Activated T-cell treated with anti-CD3 and anti-CD28 coated beads for 48 hours (primary cell): Measurements from ENCODE around the gene PDIA2.

Source experiments
- DNase-seq: peaks from one replicate; pipeline ENCODE4 v3.0.0-alpha.2; 2020; ENCODE audit warnings: low read depth

PDIA2 gene

DNA sequence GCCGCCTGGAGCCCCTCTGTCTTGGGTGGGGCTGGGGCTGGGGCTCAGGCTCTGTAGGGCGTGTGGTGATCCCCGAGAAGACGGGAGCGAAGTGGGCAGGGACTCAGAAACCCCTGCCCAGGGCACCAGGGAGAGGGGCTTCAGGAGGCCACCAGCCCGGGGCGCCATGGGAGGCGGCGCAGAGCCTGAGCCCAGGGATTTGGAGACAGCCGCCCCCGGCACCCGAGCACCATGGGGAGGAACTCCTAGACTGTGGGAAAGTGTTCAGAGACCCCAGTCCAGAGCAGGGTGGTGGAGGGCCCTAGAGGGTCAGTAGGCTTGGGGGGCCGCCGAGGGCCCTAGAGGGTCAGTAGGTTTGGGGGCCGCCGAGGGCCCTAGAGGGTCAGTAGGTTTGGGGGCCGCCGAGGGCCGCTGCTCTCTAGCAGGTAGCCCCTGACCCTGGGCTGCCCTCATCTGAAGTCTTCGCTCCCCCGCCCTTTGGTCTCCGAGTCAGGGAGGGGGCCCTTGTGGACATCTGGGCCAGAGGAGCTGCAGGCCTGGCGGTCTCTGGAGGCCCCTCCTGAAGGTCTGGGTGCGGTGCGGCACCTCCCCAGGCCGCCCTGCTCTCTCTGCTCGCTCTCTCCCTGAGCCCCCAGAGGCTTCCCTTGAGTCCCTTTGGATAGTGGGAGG, 1.8 kb upstream of the PDIA2 start:
- no peak for DNase-seq

DNA sequence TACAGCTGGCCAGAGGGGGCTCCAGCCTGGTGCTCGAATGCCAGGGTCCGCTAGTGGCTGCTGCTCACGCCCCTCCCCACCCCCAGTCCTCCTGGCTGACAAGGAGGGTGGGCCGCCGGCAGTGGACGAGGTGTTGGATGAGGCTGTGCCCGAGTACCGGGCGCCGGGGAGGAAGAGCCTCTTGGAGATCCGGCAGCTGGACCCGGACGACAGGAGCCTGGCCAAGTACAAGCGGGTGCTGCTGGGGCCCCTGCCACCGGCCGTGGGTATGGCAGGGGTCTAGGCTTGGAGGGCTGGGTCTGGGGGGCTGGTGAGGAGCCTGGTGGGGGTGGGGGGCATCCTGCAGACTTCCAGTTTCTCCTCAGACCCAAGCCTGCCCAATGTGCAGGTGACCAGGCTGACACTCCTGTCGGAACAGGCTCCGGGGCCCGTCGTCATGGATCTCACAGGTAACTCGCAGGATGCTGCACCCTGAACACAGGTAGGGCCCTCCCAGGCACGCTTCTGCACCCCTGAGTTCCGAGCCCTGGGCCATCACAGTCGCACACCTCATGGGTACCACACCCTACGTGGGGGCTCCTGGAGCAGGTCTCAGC, 1.2 kb upstream of the PDIA2 start:
- DNase-seq, result no peak

- DNase-seq, result no peak
Measured at GRCh38 chr16:282491-282890, 473 bp upstream of the PDIA2 start.

DNA sequence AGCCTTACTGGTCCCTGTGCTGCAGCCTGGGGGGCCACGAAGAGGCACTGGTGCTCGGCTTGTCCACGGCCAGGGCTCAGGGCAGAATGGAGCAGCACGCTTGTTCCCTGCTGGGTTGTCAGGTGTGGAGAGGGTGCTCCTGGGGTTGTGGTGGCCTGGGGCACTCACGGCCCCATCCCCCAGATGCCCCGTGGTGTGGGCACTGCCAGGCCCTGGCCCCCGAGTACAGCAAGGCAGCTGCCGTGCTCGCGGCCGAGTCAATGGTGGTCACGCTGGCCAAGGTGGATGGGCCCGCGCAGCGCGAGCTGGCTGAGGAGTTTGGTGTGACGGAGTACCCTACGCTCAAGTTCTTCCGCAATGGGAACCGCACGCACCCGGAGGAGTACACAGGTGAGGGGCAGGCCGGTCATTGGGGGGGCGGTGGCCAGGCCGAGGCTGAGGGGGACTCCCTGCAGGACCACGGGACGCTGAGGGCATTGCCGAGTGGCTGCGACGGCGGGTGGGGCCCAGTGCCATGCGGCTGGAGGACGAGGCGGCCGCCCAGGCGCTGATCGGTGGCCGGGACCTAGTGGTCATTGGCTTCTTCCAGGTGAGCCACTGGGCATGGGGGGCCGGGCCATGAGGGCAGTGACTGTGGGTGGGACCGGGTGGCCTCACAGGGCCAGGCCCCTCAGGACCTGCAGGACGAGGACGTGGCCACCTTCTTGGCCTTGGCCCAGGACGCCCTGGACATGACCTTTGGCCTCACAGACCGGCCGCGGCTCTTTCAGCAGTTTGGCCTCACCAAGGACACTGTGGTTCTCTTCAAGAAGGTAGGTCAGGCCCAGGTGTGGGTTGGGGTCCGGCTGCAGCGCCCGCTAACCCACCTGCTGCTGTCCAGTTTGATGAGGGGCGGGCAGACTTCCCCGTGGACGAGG, 1.5 kb downstream of the PDIA2 start:
- DNase-seq, result no peak

DNA sequence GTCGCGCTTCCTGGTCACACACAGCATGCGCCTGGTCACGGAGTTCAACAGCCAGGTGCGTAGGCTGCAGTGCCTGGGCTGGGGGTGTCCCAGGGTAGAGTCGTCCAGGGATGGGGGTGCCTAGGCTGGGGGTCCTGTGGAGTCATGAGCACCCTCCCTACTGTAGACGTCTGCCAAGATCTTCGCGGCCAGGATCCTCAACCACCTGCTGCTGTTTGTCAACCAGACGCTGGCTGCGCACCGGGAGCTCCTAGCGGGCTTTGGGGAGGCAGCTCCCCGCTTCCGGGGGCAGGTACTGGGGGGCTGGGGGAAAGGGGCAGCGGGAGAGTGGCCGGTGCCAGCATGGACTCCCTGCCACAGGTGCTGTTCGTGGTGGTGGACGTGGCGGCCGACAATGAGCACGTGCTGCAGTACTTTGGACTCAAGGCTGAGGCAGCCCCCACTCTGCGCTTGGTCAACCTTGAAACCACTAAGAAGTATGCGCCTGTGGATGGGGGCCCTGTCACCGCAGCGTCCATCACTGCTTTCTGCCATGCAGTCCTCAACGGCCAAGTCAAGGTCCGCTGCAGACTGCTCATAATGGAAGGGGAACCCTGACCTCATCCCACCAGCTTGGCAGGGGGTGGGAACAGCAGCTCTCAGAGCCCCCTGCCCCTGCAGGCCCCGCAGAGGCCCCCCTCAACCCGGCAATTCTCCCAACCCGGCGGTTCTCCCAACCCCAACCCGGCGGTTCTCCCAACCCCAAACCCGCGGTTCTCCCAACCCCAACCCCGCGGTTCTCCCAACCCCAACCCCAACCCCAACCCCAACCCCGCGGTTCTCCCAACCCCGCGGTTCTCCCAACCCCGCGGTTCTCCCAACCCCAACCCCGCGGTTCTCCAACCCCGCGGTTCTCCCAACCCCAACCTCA, 2.4 kb downstream of the PDIA2 start:
- no peak for DNase-seq

GRCh38 chr16:286491-287297, 3.7 kb downstream of the PDIA2 start:
- DNase-seq, result no peak

DNA sequence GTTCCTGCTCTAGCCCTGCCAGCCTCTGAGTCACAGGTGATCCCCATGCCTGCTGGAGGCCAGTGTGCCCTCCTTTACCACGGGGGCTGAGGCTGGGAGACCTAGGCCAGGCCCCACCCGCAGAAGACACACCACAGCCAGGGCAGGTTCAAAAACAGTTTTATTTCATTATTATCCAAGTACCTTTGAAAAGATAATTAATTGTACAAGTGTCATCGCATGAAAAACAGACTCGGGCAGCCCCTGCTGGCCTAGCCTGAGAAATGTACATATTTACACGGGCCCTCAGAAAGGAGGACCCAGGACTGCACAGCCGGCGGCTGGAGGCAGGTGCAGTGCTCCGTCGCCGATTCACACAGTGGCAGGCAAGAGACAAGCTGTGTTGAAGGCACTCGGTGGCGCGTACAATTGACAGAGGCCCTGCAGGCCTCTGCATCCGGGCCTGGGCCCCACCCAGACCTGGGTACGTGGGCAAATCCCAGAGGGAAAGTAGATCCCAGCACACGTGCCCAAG, 4.4 kb downstream of the PDIA2 start:
- no peak for DNase-seq

GRCh38 chr16:287981-288920, 5.3 kb downstream of the PDIA2 start:
- DNase-seq, result no peak

- DNase-seq, result no peak
Measured at GRCh38 chr16:289395-289997, 6.5 kb downstream of the PDIA2 start.

DNA sequence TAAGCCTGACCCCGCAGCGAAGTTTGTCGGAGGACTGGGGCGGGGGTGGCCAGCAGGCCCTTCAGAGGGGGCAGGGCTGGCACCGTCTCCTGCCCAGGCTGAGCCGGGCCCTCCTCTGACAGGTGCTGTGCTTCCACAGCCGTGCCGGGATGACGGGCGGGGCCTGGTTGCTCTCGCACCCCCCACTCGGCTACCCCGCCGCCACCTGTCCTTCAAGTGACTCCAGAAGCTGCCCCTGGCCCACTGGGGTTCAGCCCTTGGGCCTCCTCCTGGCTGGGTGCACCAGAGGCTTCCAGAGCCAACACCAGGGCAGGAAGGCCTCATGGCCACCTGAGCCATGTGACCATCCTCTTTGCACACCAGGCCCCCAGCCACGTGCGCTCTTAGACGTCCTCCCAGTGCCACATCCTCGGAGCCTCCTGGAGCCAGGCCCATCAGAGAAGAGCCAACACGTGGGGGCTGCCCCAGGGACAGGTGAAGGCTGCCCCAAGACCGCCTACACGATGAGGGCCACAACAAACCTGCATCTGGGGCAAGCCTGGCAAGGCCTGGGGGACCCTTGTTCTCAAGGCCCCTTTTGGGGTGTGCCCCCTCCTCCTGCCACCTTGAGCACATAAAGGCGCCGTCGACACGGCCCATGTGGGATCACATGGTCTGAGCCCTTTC, 7.2 kb downstream of the PDIA2 start:
- no peak for DNase-seq

GRCh38 chr16:290681-291405, 7.9 kb downstream of the PDIA2 start:
- DNase-seq, result no peak

GRCh38 chr16:291539-291938, 8.6 kb downstream of the PDIA2 start:
- no peak for DNase-seq

- DNase-seq, result no peak
Measured at GRCh38 chr16:293043-293775, 10.2 kb downstream of the PDIA2 start.

GRCh38 chr16:296276-296675, 13.3 kb downstream of the PDIA2 start:
- DNase-seq, result no peak

- no peak for DNase-seq
Measured at GRCh38 chr16:296806-297510, 14.0 kb downstream of the PDIA2 start.

GRCh38 chr16:297832-298231, 14.9 kb downstream of the PDIA2 start:
- no peak for DNase-seq

DNA sequence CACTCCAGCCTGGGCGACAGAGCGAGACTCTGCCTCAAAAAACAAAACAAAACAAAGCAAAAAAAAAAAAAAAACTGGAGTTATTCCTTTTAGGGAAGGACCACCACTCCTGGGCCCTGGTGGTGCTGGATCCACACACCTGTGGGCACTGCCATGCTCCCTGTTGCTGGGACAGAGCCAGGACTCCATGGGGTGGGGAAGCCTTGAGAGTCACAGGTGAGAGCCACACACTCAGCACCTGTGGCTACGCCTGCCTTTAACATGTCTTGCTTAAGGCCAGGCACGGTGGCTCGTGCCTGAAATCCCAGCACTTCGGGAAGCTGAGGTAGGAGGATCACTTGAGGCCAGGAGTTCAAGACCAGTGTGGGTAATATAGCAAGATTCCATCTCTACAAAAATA, 18.3 kb downstream of the PDIA2 start:
- no peak for DNase-seq
